Measurements from ENCODE around the gene CARD10. TPM values are rescaled to one million over a fixed set of nuclear protein-coding genes. Genes with fewer than 3 reads are reported as not detected.

CARD10 gene
- total and polyA plus RNA-seq, 4 donors = 6.8 to 16.3 (median 10.2) TPM

DNA sequence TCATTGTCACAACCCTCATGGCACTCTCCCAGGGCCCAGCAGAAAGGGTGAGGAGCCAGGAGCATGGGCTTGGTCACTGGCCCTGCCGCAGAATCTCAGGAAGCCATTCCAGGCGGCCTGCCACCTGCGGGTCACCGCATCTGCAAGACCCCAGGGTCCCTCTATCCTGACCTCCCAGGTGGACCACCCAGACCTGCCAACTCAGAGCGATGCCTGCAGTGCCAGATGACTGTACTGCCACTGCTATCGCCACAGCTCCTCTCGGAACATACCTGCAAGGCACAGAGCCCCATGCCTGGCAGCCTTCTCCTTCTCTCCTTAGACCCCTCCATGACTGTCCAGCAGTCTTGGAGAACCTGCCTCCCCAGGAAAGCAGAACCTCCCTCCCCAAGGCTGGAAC is 65.5 kb downstream of the CARD10 start:
- 93 to 94% methylated on average over 7 of the region's 7 CpGs for WGBS, 2 donors
- H3K9ac ChIP-seq (ENCODE audit: insufficient read depth in 1 of 2, low read length in 2 of 2) = no peak overlapping the region
- peaks cover 0 to 6% (median 0%) of the 10 kb centered on the region in 5 donors for H3K4me1 ChIP-seq (ENCODE audit: control insufficient read depth in 5 of 5, insufficient read depth in 5 of 5, low read length in 5 of 5)
- ATAC-seq (ENCODE audit: insufficient read depth, low FRiP score) (no peak), DNase-seq (no peak)
- H3K36me3 ChIP-seq (ENCODE audit: control insufficient read depth in 4 of 4, insufficient read depth in 4 of 4, low read length in 4 of 4) = no peaks in the 10 kb centered on the region
- H3K4me3 ChIP-seq = no peak overlapping the region
- H3K9me3 ChIP-seq (ENCODE audit: control insufficient read depth in 4 of 4, insufficient read depth in 3 of 4, low read length in 3 of 4) = no peaks in the 10 kb centered on the region
- no peak for TF ChIP-seq CTCF (IDR thresholded peaks at IDR 0.05; ENCODE audit: control extremely low read depth, extremely low read depth)
- H3K27me3 ChIP-seq (ENCODE audit: control insufficient read depth in 3 of 3, insufficient read depth in 3 of 3, low read length in 2 of 3) = peaks cover 0 to 6% (median 3%) of the 10 kb centered on the region in 3 donors
- no peak overlapping the region for H3K27ac ChIP-seq (ENCODE audit: low read depth in 1 of 2, low read length in 1 of 2)

- 44 to 99% methylated on average over 1 of the region's 1 CpG for WGBS, 2 donors
- Histone ChIP-seq H3K4me3 (no peak overlapping the region), H3K36me3 (ENCODE audit: control insufficient read depth in 4 of 4, insufficient read depth in 4 of 4, low read length in 4 of 4) (no peaks in the 10 kb centered on the region), H3K4me1 (ENCODE audit: control insufficient read depth in 5 of 5, insufficient read depth in 5 of 5, low read length in 5 of 5) (peaks cover 0 to 6% (median 0%) of the 10 kb centered on the region in 5 donors), H3K27me3 (ENCODE audit: control insufficient read depth in 3 of 3, insufficient read depth in 3 of 3, low read length in 2 of 3) (peaks cover 0 to 4% (median 3%) of the 10 kb centered on the region in 3 donors), H3K27ac (ENCODE audit: low read depth in 1 of 2, low read length in 1 of 2) (no peak overlapping the region), H3K9me3 (ENCODE audit: control insufficient read depth in 4 of 4, insufficient read depth in 3 of 4, low read length in 3 of 4) (no peaks in the 10 kb centered on the region), H3K9ac (ENCODE audit: insufficient read depth in 1 of 2, low read length in 2 of 2) (no peak overlapping the region)
- ATAC-seq (ENCODE audit: insufficient read depth, low FRiP score) (no peak), DNase-seq (no peak)
- no peak for TF ChIP-seq CTCF (IDR thresholded peaks at IDR 0.05; ENCODE audit: control extremely low read depth, extremely low read depth)
Observed at GRCh38 chr22:37451218-37451617, 68.0 kb downstream of the CARD10 start.

GRCh38 chr22:37449331-37450001 is 69.7 kb downstream of the CARD10 start:
- no peak overlapping the region for H3K4me3 ChIP-seq

More at GRCh38 chr22:37449331-37450001, 69.7 kb downstream of the CARD10 start:
- Histone ChIP-seq H3K4me1 (ENCODE audit: control insufficient read depth in 5 of 5, insufficient read depth in 5 of 5, low read length in 5 of 5) (peaks cover 0 to 4% (median 0%) of the 10 kb centered on the region in 5 donors), H3K27me3 (ENCODE audit: control insufficient read depth in 3 of 3, insufficient read depth in 3 of 3, low read length in 2 of 3) (peaks cover 0 to 3% (median 0%) of the 10 kb centered on the region in 3 donors), H3K9me3 (ENCODE audit: control insufficient read depth in 4 of 4, insufficient read depth in 3 of 4, low read length in 3 of 4) (no peaks in the 10 kb centered on the region), H3K27ac (ENCODE audit: low read depth in 1 of 2, low read length in 1 of 2) (no peak overlapping the region), H3K36me3 (ENCODE audit: control insufficient read depth in 4 of 4, insufficient read depth in 4 of 4, low read length in 4 of 4) (no peaks in the 10 kb centered on the region), H3K9ac (ENCODE audit: insufficient read depth in 1 of 2, low read length in 2 of 2) (no peak overlapping the region)
- TF ChIP-seq CTCF (IDR thresholded peaks at IDR 0.05; ENCODE audit: control extremely low read depth, extremely low read depth) = no peak
- no peak for DNase-seq
- no peak for ATAC-seq (ENCODE audit: insufficient read depth, low FRiP score)
- WGBS, 2 donors = 36 to 55% methylated on average over 15 of the region's 15 CpGs

Data from lung (tissue), 12 donors.